PC-9 (cell line): ENCODE results near the gene TBCC.

ENCODE experiments used
- CTCF ChIP-seq: fragments of 200-600 bp; sonication (generic); conservative IDR thresholded peaks from 2 replicates; pipeline ENCODE4 v1.6.1; 2017; ENCODE audit warnings: mixed run types, antibody characterized with exemption, mild to moderate bottlenecking, moderate library complexity
- EZH2 ChIP-seq: fragments of 200-600 bp; sonication (generic); IDR thresholded peaks from 2 replicates; pipeline ENCODE4 v1.8.0; 2017; ENCODE audit warnings: antibody characterized with exemption, low read depth

GRCh38 chr6:42720739-42721138 lies 25.2 kb downstream of the TBCC start:
- TF ChIP-seq CTCF (no peak), EZH2 (no peak)
